Activated effector memory CD4-positive, alpha-beta T cell treated with anti-CD3 and anti-CD28 coated beads, Interleukin-2, amount 50 U/mL, for 16 hours (primary cell): ENCODE results near the gene ZNF496.

Source experiments
- DNase-seq: peaks from one replicate; pipeline ENCODE4 v3.0.0-alpha.2; 2020

The ZNF496 gene

DNA sequence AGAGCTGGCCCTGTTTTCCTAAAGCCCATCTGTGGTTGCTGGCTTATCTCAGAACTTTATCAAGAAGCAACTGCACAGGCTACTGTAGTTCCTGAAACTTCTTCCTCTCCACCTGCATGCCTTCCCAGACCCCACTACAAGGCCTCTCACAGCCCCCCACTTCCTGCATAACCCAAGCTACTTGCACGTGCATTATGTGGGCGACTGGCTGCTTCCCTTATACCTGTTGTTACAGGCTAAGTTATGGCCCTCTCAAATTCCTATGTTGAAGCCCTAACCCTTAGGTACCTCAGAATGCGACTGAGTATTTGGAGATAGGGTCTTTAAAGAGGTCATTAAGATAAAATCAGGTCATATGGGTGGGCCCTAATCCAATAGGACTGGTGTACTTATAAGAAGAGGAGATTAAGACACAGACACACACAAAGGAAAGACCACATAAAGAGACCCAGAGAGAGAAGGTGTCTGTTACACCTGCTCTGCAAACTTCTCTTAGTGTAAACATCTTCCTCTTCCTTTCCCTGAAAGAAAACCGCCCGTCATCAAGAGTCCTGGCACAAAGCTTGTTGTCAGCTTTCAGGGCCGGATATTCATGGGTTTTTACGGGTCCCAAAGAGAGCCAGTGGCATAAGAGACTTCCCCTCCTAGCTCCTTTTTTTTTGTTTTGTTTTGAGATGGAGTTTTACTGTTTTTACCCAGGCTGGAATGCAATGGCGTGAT lies 5.1 kb downstream of the ZNF496 start:
- DNase-seq, result no peak

- no peak for DNase-seq
Measured at GRCh38 chr1:247324923-247325322, 6.7 kb downstream of the ZNF496 start.

GRCh38 chr1:247324204-247324787 lies 7.4 kb downstream of the ZNF496 start:
- DNase-seq, result no peak

GRCh38 chr1:247322849-247323586 lies 8.6 kb downstream of the ZNF496 start:
- DNase-seq, result no peak

DNA sequence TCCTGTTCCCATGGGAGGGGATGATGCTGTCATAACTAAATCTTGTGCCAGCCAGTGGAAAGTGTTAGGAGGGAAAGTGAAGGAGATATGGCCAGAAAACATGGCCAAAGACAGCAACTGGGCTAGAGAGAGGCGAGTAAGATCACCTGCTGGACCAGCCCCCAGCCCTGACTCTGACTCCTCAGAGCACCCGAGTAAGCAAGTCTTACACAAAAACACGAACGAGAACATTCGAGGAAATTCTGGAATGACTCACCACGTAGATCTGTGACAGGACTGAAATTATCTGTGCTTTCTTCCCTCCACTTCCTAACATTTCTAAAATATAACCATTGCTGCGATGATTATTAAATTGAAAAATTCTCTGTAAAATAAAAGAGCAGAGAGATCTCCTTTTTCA lies 9.2 kb downstream of the ZNF496 start:
- DNase-seq, result no peak

DNA sequence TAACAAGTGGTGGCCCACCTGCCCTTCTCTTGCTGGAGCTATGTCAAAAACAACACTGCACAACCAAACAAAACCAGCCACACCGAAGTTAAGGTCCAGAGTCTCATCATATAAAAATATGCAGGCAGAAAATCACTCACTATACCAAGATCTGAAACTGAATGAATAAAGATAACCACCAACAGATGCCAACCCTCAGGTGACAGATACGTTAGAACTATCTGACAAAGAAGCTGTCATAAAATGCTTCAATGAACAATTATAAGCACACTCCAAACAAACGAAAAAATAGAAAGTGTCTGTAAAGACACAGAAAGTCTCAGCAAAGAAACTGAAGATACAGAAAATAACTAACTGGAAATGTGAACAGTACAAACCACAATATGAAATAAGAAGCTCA lies 14.0 kb downstream of the ZNF496 start:
- no peak for DNase-seq

- no peak for DNase-seq
Measured at GRCh38 chr1:247316590-247317197, 15.0 kb downstream of the ZNF496 start.

- DNase-seq, result no peak
Measured at GRCh38 chr1:247304031-247304430, 27.6 kb downstream of the ZNF496 start.

GRCh38 chr1:247303216-247303615 lies 28.5 kb downstream of the ZNF496 start:
- DNase-seq, result no peak

GRCh38 chr1:247301176-247301540 lies 30.5 kb downstream of the ZNF496 start:
- no peak for DNase-seq

- DNase-seq, result no peak
Measured at GRCh38 chr1:247300491-247301175, 31.0 kb downstream of the ZNF496 start.

DNA sequence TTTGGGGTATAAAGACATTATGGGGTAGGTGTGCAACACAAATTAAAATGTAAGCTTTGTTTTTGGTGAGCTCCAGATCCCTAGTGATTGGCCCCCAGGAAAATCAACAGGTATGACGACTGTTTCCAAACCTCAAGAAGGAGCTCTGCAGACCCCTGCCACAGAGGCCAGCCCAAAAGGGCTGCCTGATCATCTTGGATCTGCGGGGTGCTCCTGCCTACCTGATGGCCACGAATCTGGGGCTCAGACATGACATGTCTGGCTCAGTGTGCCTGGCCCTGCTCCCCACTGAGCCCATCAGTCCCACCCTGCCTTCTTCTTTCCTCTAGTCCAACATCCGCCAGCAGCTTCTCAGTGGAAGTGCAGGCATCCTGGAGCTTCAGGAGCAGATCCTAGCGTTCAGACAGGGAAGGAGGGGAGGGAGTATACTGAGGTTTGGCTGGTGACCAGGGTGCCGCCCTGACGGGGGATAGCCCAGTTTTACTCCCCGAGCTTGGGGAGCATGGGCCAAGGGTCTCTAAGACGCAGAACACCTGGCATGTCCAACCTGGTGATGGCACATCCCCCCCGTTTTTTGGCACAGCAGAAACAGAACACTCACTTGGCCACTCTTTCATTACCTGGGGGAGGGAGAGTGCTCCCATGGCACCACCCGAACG lies 31.8 kb downstream of the ZNF496 start:
- DNase-seq, result no peak

DNA sequence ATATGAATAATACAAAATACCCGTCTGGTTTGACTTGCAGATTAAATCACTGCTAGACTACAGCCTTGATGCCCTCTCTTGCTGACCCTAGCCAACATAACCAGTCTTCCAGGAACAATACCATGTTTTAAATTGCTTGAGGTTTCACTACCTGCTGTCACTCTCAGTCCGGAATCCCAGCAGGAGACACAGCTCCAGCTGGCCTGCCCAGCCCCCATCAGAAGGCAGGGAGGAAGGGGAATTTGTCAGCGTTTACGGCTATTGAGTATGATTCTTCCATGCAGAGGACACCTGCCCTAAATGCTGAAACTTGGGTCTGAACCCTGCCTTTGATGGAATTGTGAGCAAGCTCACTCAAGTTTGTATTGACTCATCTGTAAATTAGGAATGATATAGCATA lies 33.0 kb downstream of the ZNF496 start:
- DNase-seq, result no peak

GRCh38 chr1:247298124-247298481 lies 33.6 kb downstream of the ZNF496 start:
- no peak for DNase-seq

GRCh38 chr1:247297263-247298123 lies 34.2 kb downstream of the ZNF496 start:
- DNase-seq, result no peak

- DNase-seq, result no peak
Measured at GRCh38 chr1:247296599-247297180, 35.0 kb downstream of the ZNF496 start.

- no peak for DNase-seq
Measured at GRCh38 chr1:247295746-247296145, 35.9 kb downstream of the ZNF496 start.

DNA sequence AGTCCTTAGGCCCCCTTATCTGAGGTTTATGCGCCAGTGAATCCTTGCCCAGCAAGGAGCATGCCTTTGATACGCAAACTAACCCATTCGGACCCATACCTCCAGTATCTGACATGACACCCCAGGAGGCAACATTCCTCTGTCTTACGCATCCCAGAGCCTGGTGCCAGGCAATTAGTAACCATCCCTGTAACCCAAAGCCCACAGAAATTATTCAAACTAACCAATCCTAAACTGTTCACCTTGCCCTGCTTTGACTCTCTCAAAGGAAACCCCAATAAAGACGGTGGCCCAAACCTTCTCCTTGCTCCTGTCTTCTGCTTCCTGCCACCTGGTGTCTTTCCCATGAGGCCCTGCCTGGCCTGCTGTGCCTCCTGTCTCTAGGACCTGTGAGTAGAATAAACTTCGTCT lies 36.4 kb downstream of the ZNF496 start:
- no peak for DNase-seq

DNA sequence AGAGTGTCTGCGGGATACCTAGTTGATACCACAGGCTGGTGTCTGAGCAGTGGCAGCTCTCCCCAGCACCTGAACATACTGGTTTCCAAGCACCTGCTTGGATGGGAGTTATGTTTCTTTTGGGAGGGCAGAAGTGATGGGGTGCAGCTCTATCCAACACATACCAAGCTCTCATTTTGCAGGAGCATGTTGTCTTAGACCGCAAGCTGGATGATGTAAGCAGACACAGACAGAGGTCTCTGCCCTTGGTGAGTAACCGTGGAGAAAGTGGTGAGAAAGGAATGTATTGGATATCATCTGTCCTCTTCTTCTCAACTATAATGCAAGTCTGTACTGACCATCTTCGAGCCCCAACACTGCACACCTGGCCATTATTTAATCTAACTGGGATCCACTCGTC lies 37.4 kb downstream of the ZNF496 start:
- DNase-seq, result no peak

DNA sequence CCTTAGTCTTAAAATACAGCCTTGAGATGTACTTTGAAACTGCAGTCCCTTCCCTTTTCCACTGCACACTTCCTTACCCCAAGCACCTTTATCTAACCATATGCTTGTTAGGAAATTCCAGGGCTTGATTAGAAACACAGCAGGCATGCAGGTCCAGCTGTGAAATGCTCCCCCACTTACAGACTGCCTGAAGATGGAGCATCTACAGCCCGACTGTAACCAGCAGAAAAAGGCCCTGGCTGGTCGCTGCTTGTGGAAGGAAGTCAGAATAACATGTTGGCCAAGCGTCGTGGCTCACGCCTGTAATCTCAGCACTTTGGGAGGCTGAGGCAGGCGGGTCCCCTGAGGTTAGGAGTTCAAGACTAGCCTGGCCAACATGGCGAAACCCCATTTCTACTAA lies 38.6 kb downstream of the ZNF496 start:
- no peak for DNase-seq

GRCh38 chr1:247291833-247292561 lies 39.7 kb downstream of the ZNF496 start:
- DNase-seq, result no peak
